Ishikawa (cell line): ENCODE measurements around the gene KCNC3.

Experiments used
- CEBPB ChIP-seq: IDR thresholded peaks from 2 replicates; pipeline ENCODE4 v1.6.1; 2012
- CREB1 ChIP-seq: IDR thresholded peaks from 2 replicates; pipeline ENCODE4 v1.6.1; 2012; ENCODE audit warnings: low read depth
- EGR1 ChIP-seq: IDR thresholded peaks from 2 replicates; pipeline ENCODE4 v1.6.1; 2012
- EP300 ChIP-seq: IDR thresholded peaks from 2 replicates; pipeline ENCODE4 v1.6.1; 2012; ENCODE audit warnings: borderline replicate concordance
- FOXM1 ChIP-seq: IDR thresholded peaks from 2 replicates; pipeline ENCODE4 v1.6.1; 2012; ENCODE audit warnings: low read depth, borderline replicate concordance
- MAX ChIP-seq: IDR thresholded peaks from 2 replicates; pipeline ENCODE4 v1.6.1; 2012
- NFIC ChIP-seq: IDR thresholded peaks from 2 replicates; pipeline ENCODE4 v1.6.1; 2012
- RAD21 ChIP-seq: IDR thresholded peaks from 2 replicates; pipeline ENCODE4 v1.6.1; 2012; ENCODE audit warnings: low read depth
- TAF1 ChIP-seq: IDR thresholded peaks from 2 replicates; pipeline ENCODE4 v1.6.1; 2012; ENCODE audit warnings: low read depth, mild to moderate bottlenecking
- TCF12 ChIP-seq: IDR thresholded peaks from 2 replicates; pipeline ENCODE4 v1.6.1; 2012; ENCODE audit warnings: low read depth
- TEAD4 ChIP-seq: IDR thresholded peaks from 2 replicates; pipeline ENCODE4 v1.6.1; 2012
- YY1 ChIP-seq: IDR thresholded peaks from 2 replicates; pipeline ENCODE4 v1.6.1; 2012; ENCODE audit warnings: low read depth
- ZBTB7A ChIP-seq: IDR thresholded peaks from 2 replicates; pipeline ENCODE4 v1.6.1; 2012; ENCODE audit warnings: low read depth
- TF ChIP-seq, protein P1 (sequence below): IDR thresholded peaks from 2 replicates; pipeline ENCODE4 v1.6.1; 2012
- TF ChIP-seq, protein P2 (sequence below): IDR thresholded peaks from 2 replicates; pipeline ENCODE4 v1.6.1; 2012; ENCODE audit warnings: low read depth, mild to moderate bottlenecking

Gene KCNC3

GRCh38 chr19:50300814-50301606 is 28.2 kb downstream of the KCNC3 start:
- TF ChIP-seq, protein P1, sequence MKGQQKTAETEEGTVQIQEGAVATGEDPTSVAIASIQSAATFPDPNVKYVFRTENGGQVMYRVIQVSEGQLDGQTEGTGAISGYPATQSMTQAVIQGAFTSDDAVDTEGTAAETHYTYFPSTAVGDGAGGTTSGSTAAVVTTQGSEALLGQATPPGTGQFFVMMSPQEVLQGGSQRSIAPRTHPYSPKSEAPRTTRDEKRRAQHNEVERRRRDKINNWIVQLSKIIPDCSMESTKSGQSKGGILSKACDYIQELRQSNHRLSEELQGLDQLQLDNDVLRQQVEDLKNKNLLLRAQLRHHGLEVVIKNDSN, result no peak
- TF ChIP-seq FOXM1 (no peak), YY1 (no peak), CEBPB (no peak), TAF1 (no peak), EP300 (no peak), CREB1 (no peak), MAX (no peak)
- TF ChIP-seq, protein P2, sequence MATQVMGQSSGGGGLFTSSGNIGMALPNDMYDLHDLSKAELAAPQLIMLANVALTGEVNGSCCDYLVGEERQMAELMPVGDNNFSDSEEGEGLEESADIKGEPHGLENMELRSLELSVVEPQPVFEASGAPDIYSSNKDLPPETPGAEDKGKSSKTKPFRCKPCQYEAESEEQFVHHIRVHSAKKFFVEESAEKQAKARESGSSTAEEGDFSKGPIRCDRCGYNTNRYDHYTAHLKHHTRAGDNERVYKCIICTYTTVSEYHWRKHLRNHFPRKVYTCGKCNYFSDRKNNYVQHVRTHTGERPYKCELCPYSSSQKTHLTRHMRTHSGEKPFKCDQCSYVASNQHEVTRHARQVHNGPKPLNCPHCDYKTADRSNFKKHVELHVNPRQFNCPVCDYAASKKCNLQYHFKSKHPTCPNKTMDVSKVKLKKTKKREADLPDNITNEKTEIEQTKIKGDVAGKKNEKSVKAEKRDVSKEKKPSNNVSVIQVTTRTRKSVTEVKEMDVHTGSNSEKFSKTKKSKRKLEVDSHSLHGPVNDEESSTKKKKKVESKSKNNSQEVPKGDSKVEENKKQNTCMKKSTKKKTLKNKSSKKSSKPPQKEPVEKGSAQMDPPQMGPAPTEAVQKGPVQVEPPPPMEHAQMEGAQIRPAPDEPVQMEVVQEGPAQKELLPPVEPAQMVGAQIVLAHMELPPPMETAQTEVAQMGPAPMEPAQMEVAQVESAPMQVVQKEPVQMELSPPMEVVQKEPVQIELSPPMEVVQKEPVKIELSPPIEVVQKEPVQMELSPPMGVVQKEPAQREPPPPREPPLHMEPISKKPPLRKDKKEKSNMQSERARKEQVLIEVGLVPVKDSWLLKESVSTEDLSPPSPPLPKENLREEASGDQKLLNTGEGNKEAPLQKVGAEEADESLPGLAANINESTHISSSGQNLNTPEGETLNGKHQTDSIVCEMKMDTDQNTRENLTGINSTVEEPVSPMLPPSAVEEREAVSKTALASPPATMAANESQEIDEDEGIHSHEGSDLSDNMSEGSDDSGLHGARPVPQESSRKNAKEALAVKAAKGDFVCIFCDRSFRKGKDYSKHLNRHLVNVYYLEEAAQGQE, result no peak

- TF ChIP-seq, protein P2, result no peak
- TF ChIP-seq FOXM1, result no peak
- no peak for TF ChIP-seq TCF12
- no peak for TF ChIP-seq TEAD4
Measured at GRCh38 chr19:50300051-50300450, 29.1 kb downstream of the KCNC3 start.

GRCh38 chr19:50293263-50294004 is 35.7 kb downstream of the KCNC3 start:
- TF ChIP-seq RAD21 (no peak), EGR1 (no peak), EP300 (no peak), TEAD4 (no peak), CEBPB (no peak), TAF1 (no peak), ZBTB7A (no peak), NFIC (no peak), TCF12 (no peak), CREB1 (no peak), FOXM1 (no peak), YY1 (no peak), MAX (no peak)
- TF ChIP-seq, protein P1, result no peak
- TF ChIP-seq, protein P2, result no peak

GRCh38 chr19:50292216-50292827 is 36.9 kb downstream of the KCNC3 start:
- TF ChIP-seq EGR1 (no peak), YY1 (no peak), EP300 (no peak), NFIC (no peak), TCF12 (no peak), TAF1 (no peak), CREB1 (no peak), TEAD4 (no peak), ZBTB7A (no peak), MAX (no peak), CEBPB (no peak), FOXM1 (no peak), RAD21 (no peak)
- TF ChIP-seq, protein P2, result no peak
- TF ChIP-seq, protein P1, result no peak
